GM12878 (cell line): ENCODE data around the gene BNIP5. TPM values are rescaled to one million over a fixed set of nuclear protein-coding genes. Genes with fewer than 3 reads are reported as not detected.

Source experiments
- ATAC-seq: fragments of 200-7000 bp; cut with Tn5 transposase; 3 replicates; pipeline ENCODE4 v1.9.1; 2020; ENCODE audit warnings: mild to moderate bottlenecking, moderate library complexity
- BruUV-seq: library from RNA; stranded (reverse); fragments of 400-500 nt; replicated peaks from 2 replicates; lab custom pipeline; 2021; lab: Mats Ljungman, UMichigan
- CTCF ChIA-PET: fragments of 300-600 bp; sonication (Branson Sonifier 250); formaldehyde crosslinking; extraction: SDS; loops from one replicate; lab custom pipeline; 2021; ENCODE audit warnings: inconsistent platforms; lab: Yijun Ruan, JAX
- POLR2A ChIA-PET: fragments of 350-600 bp; formaldehyde crosslinking; extraction: SDS; loops from one replicate; lab custom pipeline; 2021; ENCODE audit warnings: inconsistent platforms; lab: Charles Lee
- RAD21 ChIA-PET: fragments of 300-600 bp; sonication (Branson Sonifier 250); formaldehyde crosslinking; loops from one replicate; lab custom pipeline; 2023; ENCODE audit warnings: antibody characterized with exemption; ENCODE audit not compliant: unreplicated experiment; lab: Charles Lee
- SMC1A ChIA-PET: fragments of 300-600 bp; sonication (Branson Sonifier 250); formaldehyde crosslinking; loops from one replicate; lab custom pipeline; 2023; ENCODE audit not compliant: unreplicated experiment, uncharacterized antibody; lab: Charles Lee
- DNase-seq: peaks from one replicate; pipeline ENCODE4 v3.0.0-alpha.2; 2011; ENCODE audit warnings: low read depth, low spot score
- FAIRE-seq: peaks from 3 replicates; lab custom pipeline; 2011; peaks lifted over from hg19 to GRCh38; lab: Jason Lieb, UNC
- H2AFZ ChIP-seq: 2 replicates; pipeline ENCODE4 v1.6.0; 2011; ENCODE audit warnings: low read depth, low read length, control low read depth; ENCODE audit not compliant: control insufficient read depth
- H3K27ac ChIP-seq: 2 replicates; pipeline ENCODE4 v1.5.1; 2011; ENCODE audit warnings: control low read depth; ENCODE audit not compliant: control insufficient read depth, insufficient read depth
- H3K27me3 ChIP-seq, 2 experiments: replicated peaks in 1 of 2; 2 replicates each; pipeline versions ENCODE4 v1.6.0 to v1.6.1; 2011; ENCODE audit warnings: low read length in 1 of 2; ENCODE audit not compliant: control insufficient read depth in 2 of 2, insufficient read depth in 2 of 2
- H3K36me3 ChIP-seq, 2 experiments: 2 replicates each; pipeline ENCODE4 v1.5.1; 2011; ENCODE audit warnings: low read length in 1 of 2; ENCODE audit not compliant: control insufficient read depth in 2 of 2, insufficient read depth in 2 of 2
- H3K4me1 ChIP-seq: 2 replicates; pipeline ENCODE4 v1.6.1; 2011; ENCODE audit warnings: mild to moderate bottlenecking, low read length, moderate library complexity, mixed read lengths; ENCODE audit not compliant: control insufficient read depth, insufficient read depth
- H3K4me2 ChIP-seq: 2 replicates; pipeline ENCODE4 v1.6.0; 2011; ENCODE audit warnings: control low read depth; ENCODE audit not compliant: control insufficient read depth, insufficient read depth
- H3K4me3 ChIP-seq: fragments of 200-600 bp; sonication (generic); 2 replicates; pipeline ENCODE4 v1.5.1; 2016
- H3K79me2 ChIP-seq: 2 replicates; pipeline ENCODE4 v1.6.0; 2011; ENCODE audit warnings: low read length; ENCODE audit not compliant: control insufficient read depth, insufficient read depth
- H3K9ac ChIP-seq: 2 replicates; pipeline ENCODE4 v1.8.0; 2011; ENCODE audit warnings: low read length, control low read depth, mixed read lengths; ENCODE audit not compliant: control insufficient read depth, insufficient read depth
- H3K9me3 ChIP-seq: replicated peaks from 3 replicates; pipeline ENCODE4 v1.5.1; 2011; ENCODE audit warnings: mild to moderate bottlenecking, low read length; ENCODE audit not compliant: control insufficient read depth, insufficient read depth
- H4K20me1 ChIP-seq: 2 replicates; pipeline ENCODE4 v1.6.0; 2011; ENCODE audit not compliant: control insufficient read depth, insufficient read depth
- BHLHE40 ChIP-seq, 2 experiments: fragments of 450-650 bp in 1 of 2; IDR thresholded peaks; 2 replicates each; pipeline ENCODE4 v1.6.1; 2011 to 2017; ENCODE audit warnings: low read depth in 2 of 2, borderline replicate concordance in 1 of 2, improper control_type of control experiment in 1 of 2, low read length in 1 of 2, mild to moderate bottlenecking in 1 of 2
- CBX3 ChIP-seq: fragments of 200-600 bp; sonication (generic); IDR thresholded peaks from 2 replicates; pipeline ENCODE4 v1.6.1; 2016; ENCODE audit warnings: low read depth, borderline replicate concordance
- EP300 ChIP-seq, 2 experiments: fragments of 150-350 bp in 1 of 2; IDR thresholded peaks; 2 replicates each; pipeline ENCODE4 v1.6.1; 2011 to 2012; ENCODE audit warnings: low read depth in 2 of 2, low read length in 2 of 2, borderline replicate concordance in 1 of 2, improper control_type of control experiment in 1 of 2, inconsistent platforms in 1 of 2; ENCODE audit not compliant: control insufficient read depth in 1 of 2
- FOXK2 ChIP-seq: fragments of 450-650 bp; IDR thresholded peaks from 2 replicates; pipeline ENCODE4 v1.6.1; 2017; ENCODE audit warnings: mild to moderate bottlenecking, moderate library complexity
- IKZF1 ChIP-seq: fragments of 450-650 bp; conservative IDR thresholded peaks from 2 replicates; pipeline ENCODE4 v1.6.1; 2017; ENCODE audit warnings: antibody characterized with exemption, mild to moderate bottlenecking
- JUNB ChIP-seq: IDR thresholded peaks from 2 replicates; pipeline ENCODE4 v1.6.1; 2016; ENCODE audit warnings: antibody characterized with exemption, mild to moderate bottlenecking
- JUND ChIP-seq: IDR thresholded peaks from 2 replicates; pipeline ENCODE4 v1.6.1; 2012; ENCODE audit warnings: low read depth, mild to moderate bottlenecking, low read length, improper control_type of control experiment, moderate library complexity
- MTA3 ChIP-seq: IDR thresholded peaks from 2 replicates; pipeline ENCODE4 v1.6.1; 2012; ENCODE audit warnings: low read length, inconsistent platforms, borderline replicate concordance
- MYB ChIP-seq: fragments of 150-350 bp; IDR thresholded peaks from 2 replicates; pipeline ENCODE4 v1.6.1; 2014; ENCODE audit warnings: mild to moderate bottlenecking, low read depth, low read length, borderline replicate concordance
- PAX5 ChIP-seq: IDR thresholded peaks from 2 replicates; pipeline ENCODE4 v1.6.1; 2011; ENCODE audit warnings: low read depth, low read length, borderline replicate concordance
- WGBS: methylation state at CpG from one replicate; pipeline ENCODE4 v1.1.6; 2016; ENCODE audit warnings: low lambda C conversion rate; ENCODE audit not compliant: insufficient replicate concordance, insufficient coverage; ENCODE audit errors: missing lambda C conversion rate; 5-methylcytosine and 5-hydroxymethylcytosine counted together
- in situ Hi-C: fragments of 300-500 bp; cut with MboI; formaldehyde crosslinking; loops from 9 replicates; pipeline ENCODE4 v1.14.3; 2018; ENCODE audit warnings: mixed read lengths
- intact Hi-C: fragments of 100-400 bp; cut with micrococcal nuclease; formaldehyde crosslinking; loops from one replicate; pipeline ENCODE4 v1.14.2; 2022; ENCODE audit not compliant: unreplicated experiment
- polyA plus RNA-seq, 11 experiments: library from polyadenylated mRNA; depleted of rRNA in 4 of 11; unstranded in 6 of 11; stranded (reverse) in 5 of 11; fragments of >200 nt; fragmentation: Nextera tagmentation in 4 of 11; fragmentation: Illumina TruSeq in 1 of 11; extraction: Ambion mirVana in 4 of 11; extraction: Trizol in 1 of 11; gene quantifications; 1 replicate in 1 of 11; 2 replicates in 10 of 11; pipeline versions ENCODE4 v1.2.1 to v1.2.3, GENCODE V29; 2011 to 2016; ENCODE audit warnings: inconsistent platforms in 2 of 11, missing spikeins in 2 of 11, low read depth in 1 of 11
- total RNA-seq, 4 experiments: library from RNA; depleted of rRNA in 3 of 4; stranded (reverse); fragments of >200 nt in 3 of 4; fragmentation: Illumina TruSeq in 1 of 4; extraction: Trizol in 1 of 4; gene quantifications; 2 replicates each; pipeline versions ENCODE4 v1.2.1 to v1.2.3, GENCODE V29; 2013 to 2021
- TF ChIP-seq, protein P1 (sequence below): IDR thresholded peaks from 2 replicates; pipeline ENCODE4 v1.6.1; 2012; ENCODE audit warnings: improper control_type of control experiment, low read depth, low read length; ENCODE audit not compliant: insufficient replicate concordance
- TF ChIP-seq, protein P2 (sequence below): IDR thresholded peaks from 2 replicates; pipeline ENCODE4 v1.6.1; 2012; ENCODE audit warnings: low read length, inconsistent platforms

The BNIP5 gene
- total and polyA plus RNA-seq, 10 of the 15 experiments (the other 5 are each of a cell fraction or from before 2014, with no cell fraction given) = 0.02 to 0.68 (median 0.05) TPM; not detected in 2

DNA sequence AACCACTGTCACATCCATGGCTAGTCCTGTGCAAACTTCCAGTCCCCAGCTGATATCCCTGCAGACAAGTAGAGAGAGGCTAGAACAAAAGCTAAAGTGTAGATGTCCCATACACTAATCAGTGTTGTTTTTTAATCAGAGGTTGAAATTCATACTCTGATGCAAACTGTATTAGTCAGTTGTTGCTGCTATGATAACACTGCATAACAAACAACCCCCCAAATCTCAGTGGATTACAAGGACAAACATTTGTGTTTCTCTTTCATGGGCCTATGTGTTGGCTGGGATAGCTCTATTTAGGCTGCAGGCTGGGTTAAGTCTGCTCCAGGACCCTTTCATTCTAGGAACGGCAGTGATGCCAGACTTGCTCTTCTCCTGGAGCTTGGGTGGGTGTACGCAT, 26.8 kb downstream of the BNIP5 start:
- Histone ChIP-seq H3K4me3 (no peak overlapping the region), H3K27ac (no peak overlapping the region), H3K9ac (no peak overlapping the region), H3K27me3 (no peaks in the 10 kb centered on the region), H3K79me2 (no peaks in the 10 kb centered on the region), H4K20me1 (no peaks in the 10 kb centered on the region), H3K4me2 (no peak overlapping the region), H3K9me3 (no peaks in the 10 kb centered on the region; the same call in 2 of the 3 replicates), H2AFZ (no peak overlapping the region), H3K4me1 (peaks cover 22% of the 10 kb centered on the region), H3K36me3 (no peaks in the 10 kb centered on the region)
- SMC1A ChIA-PET = interaction anchor here (1.2 to 6.1 kb wide), 3 partner anchors 13 to 55 kb away, joined by 3 to 41 read pairs (median 3); no protein-coding TSS in a partner anchor
- intact Hi-C loops = loop anchor here (10.0 kb wide), 1 partner anchor 185 kb away; no protein-coding TSS in a partner anchor
- POLR2A ChIA-PET = no interaction called here
- ATAC-seq (no peak), DNase-seq (no peak), FAIRE-seq (no peak)
- in situ Hi-C loops = no loop called here
- CTCF ChIA-PET = interaction anchor here (1.3 to 15.8 kb wide), 3 partner anchors 26 to 49 kb away, joined by 4 to 313 read pairs (median 7); no protein-coding TSS in a partner anchor
- RAD21 ChIA-PET = interaction anchor here (2.4 kb wide), 1 partner anchor 48 kb away, joined by 6 read pairs; no protein-coding TSS in a partner anchor
- BruUV-seq = no TSS peak
- TF ChIP-seq JUND (no peak), PAX5 (no peak), IKZF1 (no peak), JUNB (no peak), BHLHE40 (IDR thresholded peaks at IDR 0.05; ENCODE audit: borderline replicate concordance in 1 of 2, low read depth in 2 of 2, low read length in 1 of 2) (no peak), CBX3 (no peak), MYB (no peak), EP300 (IDR thresholded peaks at IDR 0.05; ENCODE audit: borderline replicate concordance in 1 of 2, control insufficient read depth in 1 of 2, low read depth in 2 of 2, low read length in 2 of 2) (no peak), FOXK2 (no peak), MTA3 (no peak)
- TF ChIP-seq, protein P1, sequence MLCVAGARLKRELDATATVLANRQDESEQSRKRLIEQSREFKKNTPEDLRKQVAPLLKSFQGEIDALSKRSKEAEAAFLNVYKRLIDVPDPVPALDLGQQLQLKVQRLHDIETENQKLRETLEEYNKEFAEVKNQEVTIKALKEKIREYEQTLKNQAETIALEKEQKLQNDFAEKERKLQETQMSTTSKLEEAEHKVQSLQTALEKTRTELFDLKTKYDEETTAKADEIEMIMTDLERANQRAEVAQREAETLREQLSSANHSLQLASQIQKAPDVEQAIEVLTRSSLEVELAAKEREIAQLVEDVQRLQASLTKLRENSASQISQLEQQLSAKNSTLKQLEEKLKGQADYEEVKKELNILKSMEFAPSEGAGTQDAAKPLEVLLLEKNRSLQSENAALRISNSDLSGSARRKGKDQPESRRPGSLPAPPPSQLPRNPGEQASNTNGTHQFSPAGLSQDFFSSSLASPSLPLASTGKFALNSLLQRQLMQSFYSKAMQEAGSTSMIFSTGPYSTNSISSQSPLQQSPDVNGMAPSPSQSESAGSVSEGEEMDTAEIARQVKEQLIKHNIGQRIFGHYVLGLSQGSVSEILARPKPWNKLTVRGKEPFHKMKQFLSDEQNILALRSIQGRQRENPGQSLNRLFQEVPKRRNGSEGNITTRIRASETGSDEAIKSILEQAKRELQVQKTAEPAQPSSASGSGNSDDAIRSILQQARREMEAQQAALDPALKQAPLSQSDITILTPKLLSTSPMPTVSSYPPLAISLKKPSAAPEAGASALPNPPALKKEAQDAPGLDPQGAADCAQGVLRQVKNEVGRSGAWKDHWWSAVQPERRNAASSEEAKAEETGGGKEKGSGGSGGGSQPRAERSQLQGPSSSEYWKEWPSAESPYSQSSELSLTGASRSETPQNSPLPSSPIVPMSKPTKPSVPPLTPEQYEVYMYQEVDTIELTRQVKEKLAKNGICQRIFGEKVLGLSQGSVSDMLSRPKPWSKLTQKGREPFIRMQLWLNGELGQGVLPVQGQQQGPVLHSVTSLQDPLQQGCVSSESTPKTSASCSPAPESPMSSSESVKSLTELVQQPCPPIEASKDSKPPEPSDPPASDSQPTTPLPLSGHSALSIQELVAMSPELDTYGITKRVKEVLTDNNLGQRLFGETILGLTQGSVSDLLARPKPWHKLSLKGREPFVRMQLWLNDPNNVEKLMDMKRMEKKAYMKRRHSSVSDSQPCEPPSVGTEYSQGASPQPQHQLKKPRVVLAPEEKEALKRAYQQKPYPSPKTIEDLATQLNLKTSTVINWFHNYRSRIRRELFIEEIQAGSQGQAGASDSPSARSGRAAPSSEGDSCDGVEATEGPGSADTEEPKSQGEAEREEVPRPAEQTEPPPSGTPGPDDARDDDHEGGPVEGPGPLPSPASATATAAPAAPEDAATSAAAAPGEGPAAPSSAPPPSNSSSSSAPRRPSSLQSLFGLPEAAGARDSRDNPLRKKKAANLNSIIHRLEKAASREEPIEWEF = no peak
- TF ChIP-seq, protein P2, sequence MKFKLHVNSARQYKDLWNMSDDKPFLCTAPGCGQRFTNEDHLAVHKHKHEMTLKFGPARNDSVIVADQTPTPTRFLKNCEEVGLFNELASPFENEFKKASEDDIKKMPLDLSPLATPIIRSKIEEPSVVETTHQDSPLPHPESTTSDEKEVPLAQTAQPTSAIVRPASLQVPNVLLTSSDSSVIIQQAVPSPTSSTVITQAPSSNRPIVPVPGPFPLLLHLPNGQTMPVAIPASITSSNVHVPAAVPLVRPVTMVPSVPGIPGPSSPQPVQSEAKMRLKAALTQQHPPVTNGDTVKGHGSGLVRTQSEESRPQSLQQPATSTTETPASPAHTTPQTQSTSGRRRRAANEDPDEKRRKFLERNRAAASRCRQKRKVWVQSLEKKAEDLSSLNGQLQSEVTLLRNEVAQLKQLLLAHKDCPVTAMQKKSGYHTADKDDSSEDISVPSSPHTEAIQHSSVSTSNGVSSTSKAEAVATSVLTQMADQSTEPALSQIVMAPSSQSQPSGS = no peak
- WGBS = 97% methylated on average over 2 of the region's 2 CpGs
